Bronchial epithelial cell (primary cell): ENCODE results near the gene PON3. TPM values are rescaled to one million over a fixed set of nuclear protein-coding genes. Genes with fewer than 3 reads are reported as not detected.

Experiments used
- DNase-seq: peaks from one replicate; pipeline ENCODE4 v3.0.0-alpha.2; 2010; ENCODE audit warnings: low read depth
- FAIRE-seq: peaks from 2 replicates; lab custom pipeline; 2011; peaks lifted over from hg19 to GRCh38; lab: Jason Lieb, UNC
- H3K27me3 ChIP-seq: 2 replicates; pipeline ENCODE4 v1.5.1; 2011; ENCODE audit warnings: low read length; ENCODE audit not compliant: control insufficient read depth, insufficient read depth
- H3K36me3 ChIP-seq: 2 replicates; pipeline ENCODE4 v1.5.1; 2011; ENCODE audit warnings: low read length; ENCODE audit not compliant: control insufficient read depth, insufficient read depth
- H3K4me3 ChIP-seq: 2 replicates; pipeline ENCODE4 v1.5.1; 2011; ENCODE audit warnings: mild to moderate bottlenecking, low read depth, low read length, control low read depth
- total RNA-seq: library from RNA; depleted of rRNA; stranded (reverse); fragments of >200 nt; gene quantifications from 2 replicates; pipeline ENCODE4 v1.2.1, GENCODE V29; 2014
- TF ChIP-seq, protein P1 (sequence below): IDR thresholded peaks from 2 replicates; pipeline ENCODE4 v1.5.1; 2011; ENCODE audit warnings: mild to moderate bottlenecking, moderate library complexity, low read length, control low read depth, inconsistent platforms; ENCODE audit not compliant: insufficient read depth, severe bottlenecking

PON3 gene
- total RNA-seq, 1 donor from 2014 or later = 1.3 TPM

DNA sequence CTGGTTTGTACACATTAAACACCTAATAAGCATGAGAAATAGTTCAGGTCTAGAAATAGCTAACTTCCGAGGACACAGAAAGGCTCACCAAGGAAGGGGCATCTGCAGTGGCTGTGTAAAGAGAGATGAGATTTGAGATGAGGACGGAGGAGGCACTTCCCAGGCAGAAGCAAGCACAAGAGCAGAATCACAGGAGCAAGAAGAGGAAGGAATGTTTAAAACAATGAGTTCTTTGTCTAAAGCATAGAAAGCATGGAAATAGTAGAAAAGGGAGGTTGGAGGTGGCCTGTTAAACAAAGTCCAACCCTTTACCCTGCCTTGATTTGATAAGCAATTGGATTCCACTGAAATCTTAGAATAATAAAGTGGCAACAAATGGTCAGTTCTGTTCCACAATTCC, 11.6 kb upstream of the PON3 start:
- DNase-seq (no peak), FAIRE-seq (no peak)
- peaks cover 6% of the 10 kb centered on the region for H3K36me3 ChIP-seq
- no peaks in the 10 kb centered on the region for H3K27me3 ChIP-seq
- H3K4me3 ChIP-seq = no peak overlapping the region
- TF ChIP-seq, protein P1, sequence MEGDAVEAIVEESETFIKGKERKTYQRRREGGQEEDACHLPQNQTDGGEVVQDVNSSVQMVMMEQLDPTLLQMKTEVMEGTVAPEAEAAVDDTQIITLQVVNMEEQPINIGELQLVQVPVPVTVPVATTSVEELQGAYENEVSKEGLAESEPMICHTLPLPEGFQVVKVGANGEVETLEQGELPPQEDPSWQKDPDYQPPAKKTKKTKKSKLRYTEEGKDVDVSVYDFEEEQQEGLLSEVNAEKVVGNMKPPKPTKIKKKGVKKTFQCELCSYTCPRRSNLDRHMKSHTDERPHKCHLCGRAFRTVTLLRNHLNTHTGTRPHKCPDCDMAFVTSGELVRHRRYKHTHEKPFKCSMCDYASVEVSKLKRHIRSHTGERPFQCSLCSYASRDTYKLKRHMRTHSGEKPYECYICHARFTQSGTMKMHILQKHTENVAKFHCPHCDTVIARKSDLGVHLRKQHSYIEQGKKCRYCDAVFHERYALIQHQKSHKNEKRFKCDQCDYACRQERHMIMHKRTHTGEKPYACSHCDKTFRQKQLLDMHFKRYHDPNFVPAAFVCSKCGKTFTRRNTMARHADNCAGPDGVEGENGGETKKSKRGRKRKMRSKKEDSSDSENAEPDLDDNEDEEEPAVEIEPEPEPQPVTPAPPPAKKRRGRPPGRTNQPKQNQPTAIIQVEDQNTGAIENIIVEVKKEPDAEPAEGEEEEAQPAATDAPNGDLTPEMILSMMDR = no peak

DNA sequence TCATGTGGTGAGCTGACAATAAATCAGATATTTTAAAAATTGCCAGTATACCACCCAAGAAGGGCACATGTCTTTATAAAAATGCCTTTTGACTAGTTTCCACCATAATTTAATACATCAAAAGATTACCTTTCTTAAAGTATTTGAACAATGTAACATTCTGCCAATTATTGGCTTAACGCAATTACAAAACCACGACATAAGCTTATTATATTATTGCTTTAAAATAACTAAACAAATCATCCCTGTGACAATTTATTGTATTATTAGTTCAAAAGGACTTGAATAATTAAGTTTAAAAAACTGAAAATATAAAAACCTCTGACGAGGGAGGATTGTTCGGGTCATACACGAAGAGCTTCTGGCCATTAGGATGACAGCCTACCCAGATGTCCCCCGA, 9.6 kb upstream of the PON3 start:
- peaks cover 2% of the 10 kb centered on the region for H3K36me3 ChIP-seq
- DNase-seq (no peak), FAIRE-seq (no peak)
- no peaks in the 10 kb centered on the region for H3K27me3 ChIP-seq
- TF ChIP-seq, protein P1 = no peak
- H3K4me3 ChIP-seq = no peak overlapping the region

DNA sequence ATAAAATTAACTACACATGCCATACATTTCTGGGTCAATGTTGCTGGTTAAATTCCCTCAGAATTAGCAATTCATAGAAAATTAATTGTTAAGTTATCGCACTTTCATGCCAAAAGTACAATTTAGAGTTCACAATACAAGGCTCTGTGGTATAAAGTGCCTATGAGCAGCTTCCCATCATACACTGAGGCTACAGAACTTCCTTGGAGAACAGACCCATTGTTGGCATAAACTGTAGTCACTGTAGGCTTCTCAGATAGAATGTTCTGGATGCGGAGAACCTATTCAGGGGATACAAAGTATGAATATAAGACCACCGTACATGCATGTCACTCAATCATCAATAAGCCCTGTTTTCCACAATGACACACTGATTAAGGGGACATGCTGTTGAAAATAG, 9.0 kb upstream of the PON3 start:
- FAIRE-seq (no peak), DNase-seq (no peak)
- Histone ChIP-seq H3K4me3 (no peak overlapping the region), H3K27me3 (no peaks in the 10 kb centered on the region), H3K36me3 (peaks cover 2% of the 10 kb centered on the region)
- TF ChIP-seq, protein P1 = no peak

DNA sequence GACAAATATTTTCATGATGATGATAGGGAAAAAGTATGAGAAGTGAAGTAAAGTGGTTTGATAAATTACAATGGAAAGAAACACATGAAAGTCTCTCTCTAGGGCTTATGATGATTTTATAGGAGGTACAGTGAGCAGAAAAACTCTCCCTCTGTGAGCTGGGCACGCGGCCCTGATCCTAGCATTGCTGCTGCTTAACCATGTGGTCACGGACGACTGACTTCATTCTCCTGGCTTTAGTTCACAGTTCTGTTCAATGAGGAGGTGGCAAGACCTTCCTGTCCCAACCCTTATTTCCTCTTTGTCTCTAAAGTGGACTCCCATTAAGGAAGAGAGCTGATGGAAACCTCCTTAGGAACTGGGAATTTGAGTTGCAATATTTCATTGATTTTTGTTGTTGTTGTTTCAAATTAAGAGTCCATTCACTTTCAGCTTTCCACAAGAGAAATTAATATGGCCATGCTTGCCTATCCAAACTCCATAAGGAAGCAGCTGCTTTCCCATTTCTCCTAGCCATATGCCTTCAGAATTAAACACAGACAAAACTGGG, 8.2 kb upstream of the PON3 start:
- FAIRE-seq (no peak), DNase-seq (no peak)
- H3K4me3 ChIP-seq = no peak overlapping the region
- peaks cover 2% of the 10 kb centered on the region for H3K36me3 ChIP-seq
- TF ChIP-seq, protein P1 = no peak
- no peaks in the 10 kb centered on the region for H3K27me3 ChIP-seq

DNA sequence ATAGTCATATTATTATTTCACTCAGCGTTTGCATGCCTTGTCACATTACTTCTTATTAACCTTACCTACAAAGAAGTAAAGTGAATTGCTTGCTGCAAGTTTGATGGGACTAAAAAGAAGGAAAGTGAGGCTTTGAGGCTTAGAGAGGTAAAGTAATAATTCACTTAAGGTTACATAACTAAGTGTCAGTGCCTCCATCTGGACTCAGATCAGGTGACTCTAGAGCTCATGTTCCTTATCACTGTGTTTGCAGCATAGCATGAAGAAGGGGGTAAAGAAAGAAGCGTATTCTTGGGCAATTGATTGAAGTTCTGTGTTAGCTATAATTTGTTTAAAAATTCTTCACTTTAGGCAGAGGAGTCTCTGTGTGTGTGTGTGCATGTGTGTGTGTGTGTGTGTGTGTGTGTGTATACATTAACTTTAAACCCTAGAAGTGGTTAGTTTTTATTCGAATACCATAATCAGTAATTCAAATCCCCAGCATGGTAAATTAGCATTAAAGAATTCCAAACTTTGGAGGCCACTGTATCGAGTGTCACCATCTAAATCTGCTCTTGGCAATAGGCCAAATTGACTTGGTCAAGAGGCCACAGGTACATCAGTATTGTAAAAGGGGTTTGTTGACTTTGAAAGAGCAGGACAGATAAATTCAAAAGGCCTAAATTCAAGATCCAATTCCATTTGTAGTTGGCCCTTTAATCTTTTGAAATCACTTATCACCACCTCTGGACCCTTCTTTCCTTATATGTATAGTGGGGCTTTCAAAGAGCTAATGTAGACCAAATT, 2.2 kb upstream of the PON3 start:
- H3K36me3 ChIP-seq = no peaks in the 10 kb centered on the region
- H3K4me3 ChIP-seq = no peak overlapping the region
- H3K27me3 ChIP-seq = no peaks in the 10 kb centered on the region
- FAIRE-seq (no peak), DNase-seq (no peak)
- TF ChIP-seq, protein P1 = no peak

DNA sequence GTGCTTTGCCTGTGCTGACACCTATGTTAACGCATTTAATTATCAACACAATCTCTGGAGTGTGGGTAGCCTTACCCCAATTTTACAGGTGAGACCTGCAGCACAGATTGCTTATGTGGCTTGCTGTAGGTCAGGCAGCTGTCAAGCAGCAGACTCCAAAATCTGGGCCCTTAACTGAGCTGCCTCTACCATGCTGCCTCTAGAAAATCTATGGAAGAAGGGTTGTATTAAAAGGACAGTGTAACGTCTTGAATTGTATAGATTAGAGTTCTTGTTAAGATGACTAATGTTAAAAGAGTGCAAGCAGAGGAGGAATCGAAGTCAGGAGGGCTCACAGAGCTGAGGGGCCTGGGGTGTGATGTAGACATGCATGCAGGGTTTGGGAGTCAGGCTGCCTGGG, 1.2 kb upstream of the PON3 start:
- no peak for DNase-seq
- Histone ChIP-seq H3K27me3 (no peaks in the 10 kb centered on the region), H3K4me3 (no peak overlapping the region), H3K36me3 (no peaks in the 10 kb centered on the region)
- TF ChIP-seq, protein P1 = no peak
- FAIRE-seq = no peak
